CD4-positive, alpha-beta T cell treated with Interleukin-15 for 1 hour (primary cell): ENCODE data around the gene HSPA8.
A peak's percentile ranks its signal among the peaks of the same experiment; 100 is the strongest.
"Not testable (repeated sequence)": the region's sequence is repeated elsewhere in the genome, so short reads cannot be mapped to it uniquely, and the experiment has no call there.

ENCODE experiments used
- DNase-seq: peaks from one replicate; pipeline ENCODE4 v3.0.0-alpha.2; 2020

Gene HSPA8

DNA sequence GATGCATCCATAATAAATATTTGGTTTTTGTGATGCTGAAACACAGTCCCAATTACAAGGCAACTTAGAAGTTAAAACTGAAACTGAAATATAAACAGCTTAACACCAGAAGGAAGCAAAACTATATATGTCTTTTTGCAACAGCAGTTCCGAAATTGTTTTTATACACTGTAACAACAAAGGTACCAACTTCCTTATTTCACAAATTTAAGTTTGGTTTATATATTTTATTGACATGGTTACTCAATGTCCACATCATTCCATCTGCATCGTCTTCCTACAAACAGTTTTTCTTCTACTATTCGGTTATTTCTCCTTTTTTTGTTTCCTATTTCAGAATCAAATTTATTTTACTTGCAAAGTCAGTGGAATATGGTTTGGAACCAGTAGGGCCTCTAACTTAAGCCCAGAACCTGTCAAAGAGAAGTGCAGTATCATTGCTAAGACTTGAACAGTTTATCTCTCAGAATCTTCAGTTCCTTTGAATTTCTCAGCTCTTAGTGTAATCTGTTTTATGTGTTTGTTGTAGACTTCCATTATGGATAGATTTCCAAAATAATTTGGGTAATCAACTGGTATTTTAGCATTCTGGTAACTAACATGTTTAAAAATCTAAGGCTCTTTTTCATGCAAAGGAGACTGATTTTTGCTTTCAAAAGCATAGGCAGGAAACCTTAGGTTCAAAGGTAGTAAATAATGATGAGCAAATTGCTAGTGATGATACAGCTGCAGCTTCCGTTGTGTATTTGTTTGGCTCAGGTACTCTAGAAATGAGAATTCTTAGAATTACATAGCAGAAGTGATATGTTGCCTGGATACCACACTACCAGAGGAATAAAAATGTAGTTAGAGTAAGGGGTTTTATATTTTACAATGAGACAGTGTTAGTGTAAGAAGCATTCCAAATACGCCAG, 8.2 kb upstream of the HSPA8 start:
- peak; percentile 40 for DNase-seq

DNA sequence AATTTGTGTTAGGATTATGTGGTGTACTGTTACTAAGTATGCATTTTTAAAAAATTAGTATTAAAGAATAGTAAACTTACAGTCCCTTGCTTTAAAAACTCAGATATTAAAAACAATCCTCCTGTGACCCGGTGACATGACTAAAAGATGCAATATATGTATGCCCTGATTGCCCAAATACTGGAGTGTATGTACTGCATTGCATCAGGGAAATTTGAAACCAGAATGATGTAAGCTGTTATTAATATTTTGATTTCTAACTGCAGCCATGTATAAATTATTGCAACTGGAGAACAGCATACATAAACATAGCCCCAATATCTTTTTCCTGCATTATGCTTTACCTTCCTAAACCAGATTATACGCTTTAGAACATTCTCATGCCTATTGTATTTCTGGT, 3.7 kb upstream of the HSPA8 start:
- no peak for DNase-seq

DNA sequence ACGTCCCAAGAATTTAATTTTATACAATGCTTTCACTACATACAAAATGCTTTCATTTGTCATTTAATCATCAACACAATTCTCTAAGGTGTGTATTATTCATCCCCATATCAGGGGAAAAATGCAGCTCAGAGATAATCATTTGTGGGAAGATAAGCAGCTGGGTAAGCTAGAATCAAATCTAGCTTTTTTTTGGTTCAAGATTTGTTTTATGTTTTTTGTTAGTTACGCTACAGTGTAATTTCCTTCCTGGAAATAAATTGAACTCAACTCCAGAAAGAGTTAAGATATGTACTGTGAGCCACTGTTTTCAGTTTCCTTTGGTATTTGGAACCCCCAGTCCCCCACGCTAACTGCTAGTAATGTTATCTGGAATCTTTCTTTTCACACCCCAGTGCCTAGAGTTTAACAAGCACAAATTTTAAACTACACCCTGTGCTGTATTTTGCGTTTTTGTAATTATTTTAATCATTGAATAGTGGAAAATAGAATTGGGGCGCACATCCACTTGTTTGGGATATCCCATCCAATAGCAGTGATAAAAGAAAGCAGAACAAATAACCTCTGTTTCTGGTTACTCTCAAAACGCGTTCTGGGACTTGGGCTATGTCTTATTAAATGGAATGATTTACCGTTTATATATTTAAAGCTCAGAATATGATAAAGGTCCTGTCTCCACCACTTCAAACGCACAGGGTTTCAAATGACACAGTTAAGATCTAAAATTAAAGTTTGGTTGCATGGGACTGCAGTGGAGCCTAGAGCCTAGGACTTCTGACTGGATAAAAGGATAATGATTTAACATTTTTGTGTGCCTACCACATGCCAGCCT, 2.1 kb upstream of the HSPA8 start:
- no peak for DNase-seq

- peak; percentile 55 for DNase-seq
Measured at GRCh38 chr11:123062892-123063825, 1.2 kb upstream of the HSPA8 start.

DNA sequence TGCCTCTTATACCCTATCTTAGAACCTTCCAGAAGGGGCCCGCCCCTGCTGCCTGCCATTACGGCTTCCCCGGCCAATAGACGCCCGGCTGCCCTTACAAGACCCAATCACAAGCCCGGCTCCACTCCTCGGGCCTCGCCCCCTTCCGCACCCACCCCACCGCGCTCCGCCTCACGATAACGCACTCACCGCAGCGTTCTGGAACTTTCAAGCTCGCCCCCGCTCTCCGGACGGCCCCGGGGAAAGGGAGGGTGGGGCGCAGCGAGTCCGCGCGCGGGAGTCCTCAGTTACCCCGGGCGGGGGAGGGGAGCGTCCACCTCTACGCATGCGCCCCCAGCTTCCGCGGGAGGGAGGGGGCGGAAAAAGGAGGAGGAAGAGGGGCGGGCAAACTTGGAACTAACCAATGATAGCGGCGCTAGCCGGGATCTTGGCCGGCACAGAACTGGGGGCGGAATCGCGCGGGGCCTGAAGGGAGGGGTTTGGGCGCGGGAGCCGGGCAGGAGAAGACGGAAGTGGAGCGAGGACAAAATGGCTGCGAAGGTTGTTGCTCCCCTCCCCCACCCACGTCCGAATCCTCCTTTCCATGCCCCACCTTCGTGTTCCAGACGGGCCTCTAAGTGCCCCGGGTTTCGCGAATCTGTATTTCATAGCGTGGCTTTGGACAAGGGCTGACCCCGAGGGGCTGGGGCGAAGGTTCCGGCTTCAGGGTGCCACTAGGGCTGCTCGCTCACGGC, 389 bp upstream of the HSPA8 start:
- peak; percentile 100 for DNase-seq

- no peak for DNase-seq
Measured at GRCh38 chr11:123060277-123061000, 1.5 kb downstream of the HSPA8 start.

DNA sequence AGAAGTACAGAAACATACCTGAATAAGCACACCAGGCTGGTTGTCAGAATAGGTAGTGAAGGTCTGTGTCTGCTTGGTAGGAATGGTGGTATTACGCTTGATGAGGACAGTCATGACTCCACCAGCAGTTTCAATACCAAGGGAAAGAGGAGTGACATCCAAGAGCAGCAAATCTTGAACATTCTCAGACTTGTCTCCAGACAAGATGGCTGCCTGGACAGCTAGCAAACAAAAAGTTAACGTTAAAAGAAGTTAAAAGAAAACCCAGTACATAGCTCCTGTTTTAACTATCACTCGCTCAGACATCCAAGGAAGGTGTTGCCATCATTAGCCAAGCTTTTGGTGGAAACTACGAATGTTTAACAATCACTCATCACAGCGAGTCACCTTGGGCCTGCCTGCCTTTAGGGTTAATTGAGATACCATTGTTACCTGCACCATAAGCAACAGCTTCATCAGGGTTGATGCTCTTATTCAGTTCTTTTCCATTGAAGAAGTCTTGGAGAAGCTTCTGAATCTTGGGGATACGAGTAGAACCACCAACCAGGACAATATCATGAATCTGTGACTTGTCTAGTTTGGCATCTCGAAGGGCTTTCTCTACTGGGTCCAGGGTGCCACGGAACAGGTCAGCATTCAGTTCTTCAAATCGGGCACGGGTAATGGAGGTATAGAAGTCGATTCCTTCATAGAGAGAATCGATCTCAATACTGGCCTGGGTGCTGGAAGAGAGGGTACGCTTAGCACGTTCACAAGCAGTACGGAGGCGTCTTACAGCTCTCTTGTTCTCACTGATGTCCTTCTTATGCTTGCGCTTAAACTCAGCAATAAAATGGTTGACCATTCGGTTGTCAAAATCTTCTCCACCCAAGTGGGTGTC, 2.7 kb downstream of the HSPA8 start:
- DNase-seq, result not testable (repeated sequence)

DNA sequence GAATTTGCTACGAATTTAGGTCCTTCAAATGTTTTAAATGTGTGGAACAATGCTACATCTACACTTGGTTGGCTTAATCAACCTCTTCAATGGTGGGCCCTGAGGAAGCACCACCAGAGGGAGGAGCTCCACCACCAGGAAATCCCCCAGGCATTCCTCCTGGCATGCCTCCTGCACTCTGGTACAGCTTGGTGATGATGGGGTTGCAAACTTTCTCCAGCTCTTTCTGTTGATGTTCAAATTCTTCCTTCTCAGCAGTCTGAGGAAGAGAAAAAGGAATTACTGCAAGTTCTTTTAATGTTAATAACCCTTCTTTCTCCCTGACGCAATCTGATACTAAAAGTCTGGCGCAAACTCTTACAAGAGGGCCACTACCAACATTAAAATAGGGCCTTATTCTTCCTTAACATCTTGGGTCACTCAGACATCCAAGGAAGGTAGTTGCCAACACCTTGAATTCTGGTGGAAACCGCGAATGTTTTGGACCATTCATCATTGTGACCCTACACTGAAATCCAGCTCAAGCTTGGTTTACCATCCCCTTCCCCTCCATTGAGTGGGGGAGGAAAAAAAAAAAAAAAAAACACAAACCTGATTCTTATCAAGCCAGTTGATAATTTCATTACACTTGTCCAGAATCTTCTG, 4.2 kb downstream of the HSPA8 start:
- DNase-seq, result no peak

DNA sequence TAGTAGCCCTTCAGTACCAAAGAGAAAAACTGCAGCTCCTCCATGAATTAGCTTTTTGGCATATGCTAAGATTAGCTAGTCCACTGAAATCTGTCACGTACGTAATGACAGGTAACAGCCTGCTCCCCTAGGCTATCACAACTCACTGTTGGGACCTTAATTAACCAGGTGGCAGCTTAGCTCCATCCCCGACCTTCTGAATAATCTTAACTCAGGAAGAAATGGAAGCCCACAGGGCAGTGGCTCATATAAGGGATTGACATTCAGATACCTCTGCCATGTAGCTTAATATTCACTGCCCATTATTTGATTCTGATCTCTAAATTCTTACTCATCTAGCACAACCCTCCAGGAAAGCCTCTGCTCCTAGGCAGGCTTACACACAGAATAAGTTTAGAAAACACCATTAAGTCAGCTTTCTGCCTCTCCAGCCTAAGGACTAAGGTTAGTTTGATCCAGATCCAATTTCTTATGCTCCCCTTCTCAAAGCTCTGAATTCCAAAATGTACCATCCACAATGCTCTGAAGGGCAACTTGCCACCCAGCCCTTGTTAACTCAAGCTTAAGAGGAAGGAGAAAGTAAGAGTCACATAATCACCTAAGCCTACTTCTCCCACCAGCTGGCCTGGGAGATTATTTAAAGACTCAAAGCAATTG, 5.0 kb downstream of the HSPA8 start:
- no peak for DNase-seq

- DNase-seq, result peak; percentile 22
Measured at GRCh38 chr11:123055191-123055901, 6.6 kb downstream of the HSPA8 start.

GRCh38 chr11:123054301-123055065, 7.5 kb downstream of the HSPA8 start:
- peak; percentile 56 for DNase-seq

GRCh38 chr11:123052901-123053721, 8.8 kb downstream of the HSPA8 start:
- DNase-seq, result no peak

DNA sequence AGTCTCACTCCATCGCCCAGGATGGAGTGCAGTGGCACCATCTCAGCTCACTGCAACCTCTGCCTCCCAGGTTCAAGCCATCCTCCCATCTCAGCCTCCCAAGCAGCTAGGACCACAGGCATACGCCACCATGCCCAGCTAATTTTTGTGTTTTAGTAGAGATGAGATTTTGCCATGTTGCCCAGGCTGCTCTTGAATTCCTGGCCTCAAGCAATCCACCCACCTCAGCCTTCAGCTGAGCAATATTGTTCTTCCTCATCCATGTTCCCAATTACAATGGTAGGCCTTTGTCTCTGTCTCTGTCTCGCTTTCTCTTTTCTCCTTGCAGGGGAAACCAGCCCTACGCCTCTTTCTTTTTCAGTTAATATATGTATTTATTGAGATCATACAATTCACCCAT, 10.3 kb downstream of the HSPA8 start:
- no peak for DNase-seq

- no peak for DNase-seq
Measured at GRCh38 chr11:123051146-123051545, 10.8 kb downstream of the HSPA8 start.

GRCh38 chr11:123047947-123048293, 14.0 kb downstream of the HSPA8 start:
- no peak for DNase-seq

DNA sequence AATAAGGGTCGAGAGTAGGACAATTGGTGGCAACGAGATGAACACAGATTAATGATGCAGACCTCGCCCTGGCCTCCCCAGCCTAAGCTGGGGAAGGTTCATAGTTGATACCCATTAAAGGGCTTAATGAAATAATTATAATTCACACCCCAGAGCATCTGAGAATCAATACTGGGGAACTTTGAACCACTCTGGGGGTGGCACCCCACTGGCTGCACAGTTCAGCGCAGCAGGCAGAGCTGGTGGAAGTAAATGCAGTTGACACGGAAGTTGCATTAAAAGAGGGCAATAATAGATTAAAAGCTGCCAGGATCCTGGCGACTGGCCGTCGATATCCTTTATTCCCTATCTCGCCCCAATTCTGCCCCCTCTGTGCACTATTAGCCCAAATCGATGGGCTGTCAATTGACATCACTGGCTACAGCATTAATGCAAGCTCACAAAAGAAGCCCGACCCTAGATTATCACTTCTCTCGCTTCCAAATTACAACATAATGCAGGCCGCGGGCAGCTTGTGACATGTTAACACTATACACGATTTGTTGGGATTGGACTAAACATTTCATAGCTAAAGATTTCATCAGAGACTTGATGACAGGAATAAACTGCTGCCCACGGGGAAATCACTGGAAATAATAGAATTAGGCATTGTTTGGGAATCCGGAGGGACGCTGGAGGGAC, 14.5 kb downstream of the HSPA8 start:
- no peak for DNase-seq
